Activated naive CD4-positive, alpha-beta T cell treated with anti-CD3 and anti-CD28 coated beads, Interleukin-2, amount 10 ng/mL, durations not matched to agents 7 days and 5 days (primary cell): Measurements from ENCODE around the gene SGSM2.
A peak's percentile ranks its signal among the peaks of the same experiment; 100 is the strongest.
"Not testable (repeated sequence)": the region's sequence is repeated elsewhere in the genome, so short reads cannot be mapped to it uniquely, and the experiment has no call there.

ENCODE experiments used
- CTCF ChIA-PET: fragments of 350-600 bp; sonication (Branson Sonifier 250); formaldehyde crosslinking; loops from one replicate; lab custom pipeline; 2021; ENCODE audit warnings: antibody characterized with exemption; lab: Charles Lee
- DNase-seq: peaks from one replicate; pipeline ENCODE4 v3.0.0-alpha.2; 2020
- H3K27ac Mint-ChIP-seq: one replicate; pipeline ENCODE4 v1.8.0; 2021; ENCODE audit warnings: mild to moderate bottlenecking, moderate library complexity, mixed read lengths
- H3K27me3 Mint-ChIP-seq: one replicate; pipeline ENCODE4 v1.8.0; 2021; ENCODE audit warnings: mild to moderate bottlenecking, mixed read lengths
- H3K36me3 Mint-ChIP-seq: one replicate; pipeline ENCODE4 v1.8.0; 2021; ENCODE audit warnings: mixed read lengths
- H3K4me1 Mint-ChIP-seq: one replicate; pipeline ENCODE4 v1.8.0; 2021; ENCODE audit warnings: mixed read lengths
- H3K4me3 Mint-ChIP-seq: one replicate; pipeline ENCODE4 v1.8.0; 2021; ENCODE audit warnings: mild to moderate bottlenecking, moderate library complexity, mixed read lengths
- H3K9me3 Mint-ChIP-seq: one replicate; pipeline ENCODE4 v1.8.0; 2021; ENCODE audit warnings: mixed read lengths

SGSM2 gene

GRCh38 chr17:2336852-2337543, at the start of gene SGSM2:
TSS of gene SGSM2 (plus strand) at chr17:2337501. CDS start at chr17:2337689, 188 bp downstream.
- CTCF ChIA-PET, result interaction anchor here (1.0 to 2.8 kb wide), 8 partner anchors 11 to 616 kb away, joined by 3 to 15 read pairs (median 4); partner anchors contain the start of gene HIC1
- Mint-ChIP-seq H3K4me1 (peaks cover 36% of the 10 kb centered on the region), H3K27ac (peak within 1 kb of the TSS; percentile 96), H3K4me3 (peak within 1 kb of the TSS; percentile 97), H3K9me3 (no peaks in the 10 kb centered on the region), H3K27me3 (no peaks in the 10 kb centered on the region), H3K36me3 (peaks cover 13% of the 10 kb centered on the region)
- peak; percentile 83 for DNase-seq

- Mint-ChIP-seq H3K27ac (peak overlapping the region; percentile 56), H3K4me1 (peaks cover 5% of the 10 kb centered on the region), H3K27me3 (no peaks in the 10 kb centered on the region), H3K4me3 (no peak overlapping the region), H3K36me3 (peaks cover 56% of the 10 kb centered on the region), H3K9me3 (no peaks in the 10 kb centered on the region)
- CTCF ChIA-PET, result no interaction called here
- no peak for DNase-seq
These were observed 47.3 kb upstream of the SGSM2 start for GRCh38 chr17:2289878-2290478.

- CTCF ChIA-PET, result interaction anchor here (0.7 kb wide), 1 partner anchor 24 kb away, joined by 3 read pairs; no protein-coding TSS in a partner anchor
- H3K27ac Mint-ChIP-seq, result no peak overlapping the region
- no peak overlapping the region for H3K4me3 Mint-ChIP-seq
- no peaks in the 10 kb centered on the region for H3K9me3 Mint-ChIP-seq
- no peak for DNase-seq
- peaks cover 20% of the 10 kb centered on the region for H3K4me1 Mint-ChIP-seq
- no peaks in the 10 kb centered on the region for H3K27me3 Mint-ChIP-seq
- H3K36me3 Mint-ChIP-seq, result peaks cover 61% of the 10 kb centered on the region
These were observed 45.2 kb upstream of the SGSM2 start for GRCh38 chr17:2292100-2292499.

GRCh38 chr17:2295575-2295974, 41.7 kb upstream of the SGSM2 start:
- CTCF ChIA-PET, result interaction anchor here (1.0 kb wide), 1 partner anchor 238 kb away, joined by 4 read pairs; no protein-coding TSS in a partner anchor
- no peak for DNase-seq
- Mint-ChIP-seq H3K27me3 (no peaks in the 10 kb centered on the region), H3K4me3 (no peak overlapping the region), H3K27ac (no peak overlapping the region), H3K9me3 (no peaks in the 10 kb centered on the region), H3K4me1 (peaks cover 44% of the 10 kb centered on the region), H3K36me3 (peaks cover 67% of the 10 kb centered on the region)

- CTCF ChIA-PET, result interaction anchor here (1.2 kb wide), 1 partner anchor 241 kb away, joined by 3 read pairs; no protein-coding TSS in a partner anchor
- no peak overlapping the region for H3K27ac Mint-ChIP-seq
- no peaks in the 10 kb centered on the region for H3K27me3 Mint-ChIP-seq
- no peaks in the 10 kb centered on the region for H3K9me3 Mint-ChIP-seq
- peaks cover 61% of the 10 kb centered on the region for H3K36me3 Mint-ChIP-seq
- H3K4me3 Mint-ChIP-seq, result no peak overlapping the region
- peaks cover 58% of the 10 kb centered on the region for H3K4me1 Mint-ChIP-seq
- no peak for DNase-seq
These were observed 40.3 kb upstream of the SGSM2 start for GRCh38 chr17:2297023-2297422.

GRCh38 chr17:2299136-2299535, 38.2 kb upstream of the SGSM2 start:
- no peak for DNase-seq
- CTCF ChIA-PET, result no interaction called here
- Mint-ChIP-seq H3K4me3 (no peak overlapping the region), H3K36me3 (peaks cover 53% of the 10 kb centered on the region), H3K4me1 (peaks cover 64% of the 10 kb centered on the region), H3K27me3 (no peaks in the 10 kb centered on the region), H3K27ac (no peak overlapping the region), H3K9me3 (no peaks in the 10 kb centered on the region)

- Mint-ChIP-seq H3K4me3 (no peak overlapping the region), H3K36me3 (peaks cover 49% of the 10 kb centered on the region), H3K27ac (no peak overlapping the region), H3K9me3 (no peaks in the 10 kb centered on the region), H3K4me1 (peaks cover 65% of the 10 kb centered on the region), H3K27me3 (no peaks in the 10 kb centered on the region)
- no peak for DNase-seq
- CTCF ChIA-PET, result no interaction called here
These were observed 37.5 kb upstream of the SGSM2 start for GRCh38 chr17:2299756-2300155.

GRCh38 chr17:2302778-2303203, 34.5 kb upstream of the SGSM2 start:
- H3K27me3 Mint-ChIP-seq, result no peaks in the 10 kb centered on the region
- CTCF ChIA-PET, result interaction anchor here (1.2 to 1.7 kb wide), 3 partner anchors 18 to 248 kb away, joined by 3 to 5 read pairs (median 3); partner anchors contain the start of gene HIC1
- DNase-seq, result no peak
- H3K36me3 Mint-ChIP-seq, result peaks cover 42% of the 10 kb centered on the region
- peak overlapping the region; percentile 95 for H3K4me3 Mint-ChIP-seq
- no peaks in the 10 kb centered on the region for H3K9me3 Mint-ChIP-seq
- H3K4me1 Mint-ChIP-seq, result peaks cover 59% of the 10 kb centered on the region
- peak overlapping the region; percentile 91 for H3K27ac Mint-ChIP-seq

GRCh38 chr17:2303204-2304188, 33.8 kb upstream of the SGSM2 start, which contains the start of the genes SMG6 and SRR:
TSS of gene SMG6 (minus strand) at chr17:2303785. CDS start at chr17:2303720, 65 bp downstream.
TSS of gene SRR (plus strand) at chr17:2303950. CDS start at chr17:2315561, 11,611 bp downstream.
- Mint-ChIP-seq H3K27me3 (no peaks in the 10 kb centered on the region), H3K4me3 (peak within 1 kb of the TSS; percentile 95), H3K9me3 (no peaks in the 10 kb centered on the region), H3K27ac (peak within 1 kb of the TSS; percentile 91), H3K4me1 (peaks cover 56% of the 10 kb centered on the region), H3K36me3 (peaks cover 38% of the 10 kb centered on the region)
- peak; percentile 95 for DNase-seq
- CTCF ChIA-PET, result interaction anchor here (1.2 to 1.7 kb wide), 3 partner anchors 19 to 249 kb away, joined by 3 to 5 read pairs (median 3); partner anchors contain the start of gene HIC1

- Mint-ChIP-seq H3K27ac (no peak overlapping the region), H3K4me1 (peaks cover 53% of the 10 kb centered on the region), H3K9me3 (no peaks in the 10 kb centered on the region), H3K36me3 (peaks cover 34% of the 10 kb centered on the region), H3K4me3 (peak overlapping the region; percentile 62), H3K27me3 (no peaks in the 10 kb centered on the region)
- CTCF ChIA-PET, result no interaction called here
- no peak for DNase-seq
These were observed 32.4 kb upstream of the SGSM2 start for GRCh38 chr17:2304931-2305330.

GRCh38 chr17:2309338-2310154, 27.8 kb upstream of the SGSM2 start:
- CTCF ChIA-PET, result no interaction called here
- peaks cover 27% of the 10 kb centered on the region for H3K36me3 Mint-ChIP-seq
- no peak for DNase-seq
- no peaks in the 10 kb centered on the region for H3K9me3 Mint-ChIP-seq
- H3K4me1 Mint-ChIP-seq, result peaks cover 26% of the 10 kb centered on the region
- H3K27me3 Mint-ChIP-seq, result no peaks in the 10 kb centered on the region
- H3K4me3 Mint-ChIP-seq, result no peak overlapping the region
- no peak overlapping the region for H3K27ac Mint-ChIP-seq

- Mint-ChIP-seq H3K9me3 (no peaks in the 10 kb centered on the region), H3K4me1 (peaks cover 6% of the 10 kb centered on the region), H3K36me3 (peaks cover 10% of the 10 kb centered on the region), H3K27me3 (no peaks in the 10 kb centered on the region), H3K27ac (no peak overlapping the region), H3K4me3 (no peak overlapping the region)
- CTCF ChIA-PET, result no interaction called here
- no peak for DNase-seq
These were observed 24.6 kb upstream of the SGSM2 start for GRCh38 chr17:2312736-2313135.

GRCh38 chr17:2316916-2317205, 20.4 kb upstream of the SGSM2 start:
- H3K4me1 Mint-ChIP-seq, CTCF ChIA-PET, H3K9me3 Mint-ChIP-seq, H3K27ac Mint-ChIP-seq, DNase-seq, H3K27me3 Mint-ChIP-seq, H3K4me3 Mint-ChIP-seq: not testable (repeated sequence)
- H3K36me3 Mint-ChIP-seq, result peaks cover 16% of the 10 kb centered on the region
